HepG2 (cell line): Measurements from ENCODE around the gene PGS1. TPM values are rescaled to one million over a fixed set of nuclear protein-coding genes. Genes with fewer than 3 reads are reported as not detected.

Experiments used
- ARNT2 ChIP-seq: sonication (generic); formaldehyde crosslinking; IDR thresholded peaks from 2 replicates; pipeline ENCODE4 v1.8.0; 2022; ENCODE audit warnings: mild to moderate bottlenecking, low read depth, missing genetic modification reagents, moderate library complexity
- DBP ChIP-seq: sonication (generic); formaldehyde crosslinking; IDR thresholded peaks from 2 replicates; pipeline ENCODE4 v1.4.0; 2020; ENCODE audit warnings: missing genetic modification reagents; ENCODE audit errors: not compliant biosample characterization
- DPF2 ChIP-seq: sonication (generic); formaldehyde crosslinking; IDR thresholded peaks from 2 replicates; pipeline ENCODE4 v1.4.0; 2020; ENCODE audit warnings: mild to moderate bottlenecking, low read depth, missing genetic modification reagents, borderline replicate concordance
- EED ChIP-seq: sonication (generic); formaldehyde crosslinking; IDR thresholded peaks from 2 replicates; pipeline ENCODE4 v1.5.0; 2020; ENCODE audit warnings: mild to moderate bottlenecking, missing genetic modification reagents
- GABPB1 ChIP-seq: IDR thresholded peaks from 2 replicates; pipeline ENCODE4 v1.6.1; 2016; ENCODE audit warnings: mild to moderate bottlenecking, missing genetic modification reagents, moderate library complexity, missing compliant biosample characterization
- HCFC1 ChIP-seq: fragments of 150-350 bp; IDR thresholded peaks from 2 replicates; pipeline ENCODE4 v1.6.1; 2014; ENCODE audit warnings: low read depth, low read length
- IKZF1 ChIP-seq: fragments of 450-650 bp; IDR thresholded peaks from 2 replicates; pipeline ENCODE4 v1.7.1; 2016
- IRF9 ChIP-seq: sonication (generic); formaldehyde crosslinking; IDR thresholded peaks from 2 replicates; pipeline ENCODE4 v1.8.0; 2022; ENCODE audit warnings: missing genetic modification reagents, mild to moderate bottlenecking, borderline replicate concordance
- MEIS1 ChIP-seq: sonication (generic); formaldehyde crosslinking; IDR thresholded peaks from 2 replicates; pipeline ENCODE4 v1.9.0; 2021; ENCODE audit warnings: mild to moderate bottlenecking, missing genetic modification reagents, moderate library complexity, borderline replicate concordance
- NRL ChIP-seq: sonication (generic); formaldehyde crosslinking; IDR thresholded peaks from 2 replicates; pipeline ENCODE4 v1.5.0; 2020; ENCODE audit warnings: missing genetic modification reagents, mild to moderate bottlenecking, moderate library complexity, borderline replicate concordance
- RFXANK ChIP-seq: IDR thresholded peaks from 2 replicates; pipeline ENCODE4 v1.6.1; 2016
- RNF2 ChIP-seq: fragments of 450-650 bp; conservative IDR thresholded peaks from 2 replicates; pipeline ENCODE4 v1.6.1; 2016; ENCODE audit warnings: low read depth
- ZNF33A ChIP-seq: sonication (generic); formaldehyde crosslinking; IDR thresholded peaks from 2 replicates; pipeline ENCODE4 v1.5.1; 2020; ENCODE audit warnings: missing genetic modification reagents, mild to moderate bottlenecking, moderate library complexity, borderline replicate concordance
- ZNF343 ChIP-seq: sonication (generic); formaldehyde crosslinking; IDR thresholded peaks from 2 replicates; pipeline ENCODE4 v1.4.0; 2020; ENCODE audit warnings: mild to moderate bottlenecking, missing genetic modification reagents
- ZNF350 ChIP-seq: sonication (generic); formaldehyde crosslinking; IDR thresholded peaks from 2 replicates; pipeline ENCODE4 v1.4.0; 2020; ENCODE audit warnings: mild to moderate bottlenecking, low read depth, missing genetic modification reagents, borderline replicate concordance
- ZNF407 ChIP-seq: sonication (generic); formaldehyde crosslinking; IDR thresholded peaks from one replicate; pipeline ENCODE4 v1.5.1; 2020; ENCODE audit warnings: mild to moderate bottlenecking, missing genetic modification reagents; ENCODE audit errors: not compliant biosample characterization
- ZNF598 ChIP-seq: sonication (generic); formaldehyde crosslinking; IDR thresholded peaks from 2 replicates; pipeline ENCODE4 v1.5.1; 2020; ENCODE audit warnings: mild to moderate bottlenecking, missing genetic modification reagents, borderline replicate concordance
- ZNF777 ChIP-seq: sonication (generic); formaldehyde crosslinking; IDR thresholded peaks from 2 replicates; pipeline ENCODE4 v1.4.0; 2020; ENCODE audit warnings: missing genetic modification reagents
- ZSCAN22 ChIP-seq: sonication (generic); formaldehyde crosslinking; IDR thresholded peaks from 2 replicates; pipeline ENCODE4 v1.4.0; 2020; ENCODE audit warnings: mild to moderate bottlenecking, missing genetic modification reagents
- polyA plus RNA-seq, 8 experiments: library from polyadenylated mRNA; depleted of rRNA in 3 of 8; stranded (reverse) in 7 of 8; unstranded in 1 of 8; fragments of >200 nt; fragmentation: Illumina TruSeq in 4 of 8; extraction: Trizol in 4 of 8; gene quantifications; 2 replicates each; pipeline versions ENCODE4 v1.2.1 to v1.2.3, GENCODE V29; 2011 to 2016; ENCODE audit warnings: low read depth in 4 of 8, missing spikeins in 1 of 8, mixed read lengths in 1 of 8; ENCODE audit not compliant: insufficient read depth in 1 of 8
- total RNA-seq, 5 experiments: library from RNA; depleted of rRNA; stranded (reverse); fragments of >200 nt; fragmentation: Illumina TruSeq; extraction: Trizol; gene quantifications; 2 replicates each; pipeline ENCODE4 v1.2.3, GENCODE V29; 2016; ENCODE audit warnings: low read depth in 1 of 5

PGS1 gene
- total and polyA plus RNA-seq, 2 of the 13 experiments (the other 11 are each of a cell fraction or from before 2014, with no cell fraction given): 25.9 to 31.5 TPM

- TF ChIP-seq ZNF350 (CRISPR knock-in tag) (no peak), IRF9 (0 out of 2 replicates have a peak, but pooled peaks have one; percentile 51), IKZF1 (no peak), NRL (peak; percentile 29; the same call in 1 of the 2 replicates), MEIS1 (CRISPR knock-in tag) (no peak), ZNF343 (CRISPR knock-in tag) (no peak), ZNF777 (peak; percentile 85), GABPB1 (peak; percentile 52; the same call in 1 of the 2 replicates), EED (CRISPR knock-in tag) (0 out of 2 replicates have a peak, but pooled peaks have one; percentile 11), DBP (CRISPR knock-in tag) (no peak), DPF2 (CRISPR knock-in tag) (no peak), ZNF33A (CRISPR knock-in tag) (no peak), ZSCAN22 (CRISPR knock-in tag) (no peak), ZNF598 (no peak), RFXANK (no peak), RNF2 (no peak), HCFC1 (no peak), ARNT2 (CRISPR knock-in tag) (0 out of 2 replicates have a peak, but pooled peaks have one; percentile 23), ZNF407 (CRISPR knock-in tag) (no peak)
Observed at GRCh38 chr17:78341559-78342448, 36.6 kb upstream of the PGS1 start (continued).
